Activated T-cell treated with anti-CD3 and anti-CD28 coated beads for 4 hours (primary cell): ENCODE results near the gene SRRM2.

Experiments
- DNase-seq: peaks from one replicate; pipeline ENCODE4 v3.0.0-alpha.2; 2020

The SRRM2 gene

GRCh38 chr16:2752035-2752849, at the start of gene SRRM2:
TSS of gene SRRM2 (plus strand) at chr16:2752638. CDS start at chr16:2756365, 3,727 bp downstream.
- peak; percentile 88 for DNase-seq

GRCh38 chr16:2702871-2703745, 49.3 kb upstream of the SRRM2 start:
- no peak for DNase-seq

- DNase-seq = no peak
Measured at GRCh38 chr16:2704166-2704982, 48.1 kb upstream of the SRRM2 start.

GRCh38 chr16:2704983-2705275, 47.5 kb upstream of the SRRM2 start:
- no peak for DNase-seq

GRCh38 chr16:2705351-2705750, 47.1 kb upstream of the SRRM2 start:
- no peak for DNase-seq

GRCh38 chr16:2706085-2706484, 46.4 kb upstream of the SRRM2 start:
- no peak for DNase-seq

- no peak for DNase-seq
Measured at GRCh38 chr16:2706611-2707311, 45.7 kb upstream of the SRRM2 start.

GRCh38 chr16:2707368-2708289, 44.8 kb upstream of the SRRM2 start:
- no peak for DNase-seq

GRCh38 chr16:2708290-2708639, 44.2 kb upstream of the SRRM2 start:
- DNase-seq = no peak

- DNase-seq = no peak
Measured at GRCh38 chr16:2708955-2709587, 43.4 kb upstream of the SRRM2 start.

- no peak for DNase-seq
Measured at GRCh38 chr16:2709588-2709984, 42.9 kb upstream of the SRRM2 start.

GRCh38 chr16:2710021-2710710, 42.3 kb upstream of the SRRM2 start:
- no peak for DNase-seq

GRCh38 chr16:2710711-2711231, 41.7 kb upstream of the SRRM2 start:
- DNase-seq = no peak

- DNase-seq = no peak
Measured at GRCh38 chr16:2711370-2712062, 40.9 kb upstream of the SRRM2 start.

- DNase-seq = no peak
Measured at GRCh38 chr16:2712063-2712441, 40.4 kb upstream of the SRRM2 start.

GRCh38 chr16:2712546-2712945, 39.9 kb upstream of the SRRM2 start:
- DNase-seq = no peak

GRCh38 chr16:2713523-2713922, 38.9 kb upstream of the SRRM2 start:
- no peak for DNase-seq

- no peak for DNase-seq
Measured at GRCh38 chr16:2713985-2714774, 38.3 kb upstream of the SRRM2 start.

GRCh38 chr16:2715064-2715463, 37.4 kb upstream of the SRRM2 start:
- DNase-seq = no peak
